GM21526 (cell line): ENCODE measurements around the gene PLCB1.
"Not testable (repeated sequence)": the region's sequence is repeated elsewhere in the genome, so short reads cannot be mapped to it uniquely, and the experiment has no call there.

Experiments
- ATAC-seq: cut with Tn5 transposase; IDR thresholded peaks from one replicate; pipeline ENCODE4 v1.9.1; 2021; ENCODE audit warnings: moderate library complexity; ENCODE audit not compliant: unreplicated experiment, low FRiP score

PLCB1 gene

GRCh38 chr20:8361779-8362178, 229.7 kb downstream of the PLCB1 start:
- ATAC-seq = no peak

- ATAC-seq = no peak
Observed at GRCh38 chr20:8362457-8362856, 230.4 kb downstream of the PLCB1 start.

GRCh38 chr20:8363970-8364733, 232.1 kb downstream of the PLCB1 start:
- ATAC-seq = no peak

- no peak for ATAC-seq
Observed at GRCh38 chr20:8364734-8365078, 232.6 kb downstream of the PLCB1 start.

- ATAC-seq = no peak
Observed at GRCh38 chr20:8365634-8366033, 233.6 kb downstream of the PLCB1 start.

- no peak for ATAC-seq
Observed at GRCh38 chr20:8366303-8366923, 234.3 kb downstream of the PLCB1 start.

- no peak for ATAC-seq
Observed at GRCh38 chr20:8367689-8368088, 235.6 kb downstream of the PLCB1 start.

- no peak for ATAC-seq
Observed at GRCh38 chr20:8368670-8369069, 236.6 kb downstream of the PLCB1 start.

GRCh38 chr20:8369311-8369710, 237.2 kb downstream of the PLCB1 start:
- ATAC-seq = no peak

- no peak for ATAC-seq
Observed at GRCh38 chr20:8370774-8371173, 238.7 kb downstream of the PLCB1 start.

GRCh38 chr20:8372824-8373380, 240.8 kb downstream of the PLCB1 start:
- no peak for ATAC-seq

GRCh38 chr20:8373579-8373978, 241.5 kb downstream of the PLCB1 start:
- no peak for ATAC-seq

- ATAC-seq = no peak
Observed at GRCh38 chr20:8375898-8376297, 243.8 kb downstream of the PLCB1 start.

GRCh38 chr20:8376940-8377339, 244.9 kb downstream of the PLCB1 start:
- ATAC-seq = no peak

GRCh38 chr20:8379125-8379524, 247.1 kb downstream of the PLCB1 start:
- not testable (repeated sequence) for ATAC-seq

GRCh38 chr20:8385247-8385646, 253.2 kb downstream of the PLCB1 start:
- ATAC-seq = no peak

GRCh38 chr20:8386991-8387390, 254.9 kb downstream of the PLCB1 start:
- no peak for ATAC-seq

GRCh38 chr20:8388141-8388540, 256.1 kb downstream of the PLCB1 start:
- ATAC-seq = no peak

- no peak for ATAC-seq
Observed at GRCh38 chr20:8388707-8389106, 256.6 kb downstream of the PLCB1 start.

- no peak for ATAC-seq
Observed at GRCh38 chr20:8389381-8390036, 257.4 kb downstream of the PLCB1 start.

GRCh38 chr20:8390037-8390433, 258.0 kb downstream of the PLCB1 start:
- ATAC-seq = no peak

- no peak for ATAC-seq
Observed at GRCh38 chr20:8390500-8390899, 258.4 kb downstream of the PLCB1 start.
